Neutrophil (primary cell): ENCODE measurements around the gene SBF1.
A peak's percentile ranks its signal among the peaks of the same experiment; 100 is the strongest.

Experiments
- H3K27ac ChIP-seq: fragments of 200-600 bp; sonication (generic); 2 replicates; pipeline ENCODE4 v1.5.1; 2016; ENCODE audit warnings: mild to moderate bottlenecking, moderate library complexity
- H3K27me3 ChIP-seq: fragments of 200-600 bp; sonication (generic); 2 replicates; pipeline ENCODE4 v1.6.0; 2016; ENCODE audit warnings: mild to moderate bottlenecking
- H3K36me3 ChIP-seq: fragments of 200-600 bp; sonication (generic); 2 replicates; pipeline ENCODE4 v1.5.1; 2017
- H3K4me1 ChIP-seq, 2 experiments: fragments of 200-600 bp in 1 of 2; sonication (generic) in 1 of 2; 1 replicate in 1 of 2; 2 replicates in 1 of 2; pipeline versions ENCODE4 v1.5.1 to v1.6.1; 2013 to 2016; ENCODE audit warnings: low read depth in 1 of 2, low read length in 1 of 2, mild to moderate bottlenecking in 1 of 2, moderate library complexity in 1 of 2; ENCODE audit not compliant: control insufficient read depth in 1 of 2, insufficient read depth in 1 of 2
- H3K4me3 ChIP-seq, 2 experiments: fragments of 200-600 bp in 1 of 2; sonication (generic) in 1 of 2; 1 replicate in 1 of 2; 2 replicates in 1 of 2; pipeline ENCODE4 v1.5.1; 2013 to 2016; ENCODE audit warnings: low read depth in 1 of 2, low read length in 1 of 2, mild to moderate bottlenecking in 1 of 2, moderate library complexity in 1 of 2
- H3K9me3 ChIP-seq: fragments of 200-600 bp; sonication (generic); 2 replicates; pipeline ENCODE4 v1.5.1; 2016
- CTCF ChIP-seq: fragments of 200-600 bp; sonication (generic); IDR thresholded peaks from 2 replicates; pipeline ENCODE4 v1.5.1; 2016; ENCODE audit warnings: antibody characterized with exemption

The SBF1 gene

DNA sequence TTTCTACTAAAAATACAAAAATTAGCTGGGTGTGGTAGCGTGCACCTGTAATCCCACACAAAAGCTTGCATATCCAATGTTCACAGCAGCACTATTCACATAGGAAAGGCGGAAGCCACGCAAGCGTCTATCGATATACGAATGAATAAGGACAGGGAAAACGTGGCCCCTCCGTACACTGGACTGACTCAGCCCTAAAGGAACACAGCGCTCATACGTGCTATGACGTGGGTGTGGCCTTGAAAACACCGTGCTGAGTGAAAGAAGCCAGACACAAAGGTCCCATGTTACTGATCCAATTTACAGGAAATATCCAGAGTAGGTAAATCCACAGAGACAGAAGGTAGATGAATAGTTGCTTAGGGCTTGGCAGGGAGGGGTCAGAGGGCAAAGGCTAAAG is 25.6 kb upstream of the SBF1 start:
- Histone ChIP-seq H3K9me3 (no peaks in the 10 kb centered on the region), H3K27ac (no peak overlapping the region), H3K4me1 (no peaks in the 10 kb centered on the region), H3K4me3 (no peak overlapping the region), H3K36me3 (peaks cover 33% of the 10 kb centered on the region), H3K27me3 (peaks cover 3% of the 10 kb centered on the region)
- TF ChIP-seq CTCF = no peak

GRCh38 chr22:50498322-50498890 is 23.6 kb upstream of the SBF1 start:
- no peak overlapping the region for H3K27ac ChIP-seq
- H3K4me3 ChIP-seq = no peak overlapping the region
- H3K9me3 ChIP-seq = no peaks in the 10 kb centered on the region
- peaks cover 15% of the 10 kb centered on the region for H3K36me3 ChIP-seq
- H3K27me3 ChIP-seq = peaks cover 3% of the 10 kb centered on the region
- TF ChIP-seq CTCF = peak; percentile 38
- no peaks in the 10 kb centered on the region for H3K4me1 ChIP-seq

GRCh38 chr22:50497093-50497492 is 22.3 kb upstream of the SBF1 start:
- H3K36me3 ChIP-seq = peaks cover 2% of the 10 kb centered on the region
- no peak overlapping the region for H3K27ac ChIP-seq
- H3K27me3 ChIP-seq = peaks cover 3% of the 10 kb centered on the region
- TF ChIP-seq CTCF = no peak
- H3K4me1 ChIP-seq = no peaks in the 10 kb centered on the region
- no peak overlapping the region for H3K4me3 ChIP-seq
- H3K9me3 ChIP-seq = no peaks in the 10 kb centered on the region

GRCh38 chr22:50490531-50491308 is 15.9 kb upstream of the SBF1 start:
- Histone ChIP-seq H3K36me3 (no peaks in the 10 kb centered on the region), H3K9me3 (no peaks in the 10 kb centered on the region), H3K4me3 (no peak overlapping the region), H3K27ac (no peak overlapping the region), H3K4me1 (no peaks in the 10 kb centered on the region), H3K27me3 (peaks cover 36% of the 10 kb centered on the region)
- TF ChIP-seq CTCF = no peak

GRCh38 chr22:50489363-50490243 is 14.8 kb upstream of the SBF1 start:
- TF ChIP-seq CTCF = no peak
- Histone ChIP-seq H3K9me3 (no peaks in the 10 kb centered on the region), H3K4me3 (no peak overlapping the region), H3K27me3 (peaks cover 47% of the 10 kb centered on the region), H3K27ac (no peak overlapping the region), H3K36me3 (no peaks in the 10 kb centered on the region), H3K4me1 (no peaks in the 10 kb centered on the region)
